Iris pigment epithelial cell (primary cell): Measurements from ENCODE around the gene GRM1.
"Not testable (repeated sequence)": the region's sequence is repeated elsewhere in the genome, so short reads cannot be mapped to it uniquely, and the experiment has no call there.

Experiments
- DNase-seq: peaks from one replicate; pipeline ENCODE4 v3.0.0-alpha.2; 2011; ENCODE audit warnings: low read depth

The GRM1 gene

GRCh38 chr6:146194434-146194833, 165.6 kb downstream of the GRM1 start:
- DNase-seq = no peak

DNA sequence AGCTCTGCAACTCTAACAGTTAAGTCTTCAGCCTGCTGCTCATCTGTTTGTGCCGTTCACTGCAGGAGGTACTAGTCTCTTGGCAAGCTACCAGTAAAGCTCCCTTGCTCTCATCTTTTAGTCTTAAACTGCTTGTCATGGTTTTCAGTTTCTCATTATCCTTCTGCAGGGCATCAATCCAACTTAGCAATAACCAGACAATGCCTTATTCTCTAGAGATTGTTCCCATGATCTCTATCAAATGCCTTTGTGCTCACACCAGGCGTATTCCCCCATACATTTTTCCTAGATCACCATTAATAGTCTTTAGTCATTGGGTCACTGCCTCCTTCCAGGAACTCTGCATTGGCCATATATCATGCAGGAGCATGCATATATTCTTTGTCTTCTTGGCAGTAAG, 171.3 kb downstream of the GRM1 start:
- peak; percentile 8 for DNase-seq

GRCh38 chr6:146202570-146202969, 173.7 kb downstream of the GRM1 start:
- DNase-seq = no peak

- no peak for DNase-seq
Measured at GRCh38 chr6:146209942-146210341, 181.1 kb downstream of the GRM1 start.

- no peak for DNase-seq
Measured at GRCh38 chr6:146210406-146211083, 181.7 kb downstream of the GRM1 start.

DNA sequence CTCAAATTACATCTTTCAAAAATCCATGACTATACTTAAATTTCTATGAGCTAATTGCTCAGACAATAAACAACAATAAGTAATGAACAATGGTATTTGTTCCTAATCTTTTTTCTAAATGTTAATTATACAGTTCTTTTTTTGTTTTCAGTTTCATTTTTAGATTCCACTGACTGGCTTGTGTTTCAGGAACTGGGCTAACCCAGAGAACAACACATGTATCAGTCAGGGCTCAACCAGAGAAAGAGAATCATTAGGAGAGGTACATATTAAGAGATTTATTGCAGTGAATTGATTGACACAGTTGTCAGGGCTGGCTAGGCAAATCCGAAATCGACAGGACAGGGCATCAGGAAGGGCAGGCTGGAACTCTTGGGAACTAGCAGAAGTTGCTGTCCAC, 182.8 kb downstream of the GRM1 start:
- no peak for DNase-seq

DNA sequence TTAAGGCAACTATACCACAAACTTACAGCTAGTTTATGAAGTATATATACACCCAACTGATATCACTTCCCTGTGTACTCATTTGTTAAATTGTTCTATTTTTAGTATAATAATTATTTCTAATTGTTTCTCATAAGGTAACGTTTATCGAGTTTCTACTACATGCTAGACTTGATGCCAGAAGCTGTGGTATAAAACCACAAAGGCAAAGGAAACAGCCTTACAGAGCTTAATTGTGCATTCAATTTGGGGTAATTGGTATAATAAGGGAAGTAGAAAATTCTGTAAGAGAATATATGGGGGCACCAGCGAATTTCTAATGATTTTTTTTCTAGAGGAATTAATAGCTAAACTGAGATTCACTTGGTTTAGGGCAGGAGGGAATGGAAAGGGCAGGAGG, 183.9 kb downstream of the GRM1 start:
- no peak for DNase-seq

DNA sequence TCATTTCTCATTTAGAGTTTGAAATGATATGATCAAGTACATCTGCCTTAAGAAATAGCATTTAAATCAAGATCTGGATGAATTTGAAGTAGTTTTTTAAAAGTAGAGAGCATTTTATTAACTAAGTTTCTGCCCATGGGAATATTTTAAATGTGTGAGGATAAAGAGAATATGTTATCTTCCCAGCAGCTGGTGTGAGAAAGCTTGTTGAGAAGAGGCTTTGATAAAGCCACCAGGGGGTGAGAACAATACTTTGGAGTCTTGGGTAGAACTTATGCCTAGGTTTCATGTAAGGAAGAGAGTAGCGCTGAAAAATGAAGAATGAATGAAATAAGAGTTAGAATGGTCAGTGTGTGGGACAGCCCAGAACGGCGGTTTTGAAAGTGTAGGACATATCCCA, 190.2 kb downstream of the GRM1 start:
- no peak for DNase-seq

- DNase-seq = no peak
Measured at GRCh38 chr6:146224449-146224848, 195.6 kb downstream of the GRM1 start.

- no peak for DNase-seq
Measured at GRCh38 chr6:146224988-146225387, 196.1 kb downstream of the GRM1 start.

DNA sequence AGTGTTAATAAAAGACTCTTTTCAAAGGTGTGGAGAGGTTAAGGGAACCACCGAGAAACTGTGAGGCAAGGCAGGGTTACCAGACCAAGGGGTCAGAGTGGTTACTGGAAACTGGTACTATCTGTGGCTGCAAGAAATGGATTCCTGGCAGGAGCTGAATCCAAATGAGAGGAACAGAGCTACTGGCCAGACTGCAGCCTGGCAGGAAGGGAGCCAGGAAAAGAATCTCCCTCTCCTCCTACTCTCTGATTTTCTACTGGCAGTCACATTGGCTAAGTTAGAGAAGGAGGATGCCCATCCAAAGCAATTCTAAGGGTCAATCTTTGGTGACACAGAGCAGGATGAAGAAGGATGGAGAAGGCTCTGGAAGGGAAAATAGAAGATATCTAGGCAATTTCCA, 211.5 kb downstream of the GRM1 start:
- DNase-seq = no peak

GRCh38 chr6:146240807-146241206, 211.9 kb downstream of the GRM1 start:
- no peak for DNase-seq

GRCh38 chr6:146243646-146244045, 214.8 kb downstream of the GRM1 start:
- not testable (repeated sequence) for DNase-seq

DNA sequence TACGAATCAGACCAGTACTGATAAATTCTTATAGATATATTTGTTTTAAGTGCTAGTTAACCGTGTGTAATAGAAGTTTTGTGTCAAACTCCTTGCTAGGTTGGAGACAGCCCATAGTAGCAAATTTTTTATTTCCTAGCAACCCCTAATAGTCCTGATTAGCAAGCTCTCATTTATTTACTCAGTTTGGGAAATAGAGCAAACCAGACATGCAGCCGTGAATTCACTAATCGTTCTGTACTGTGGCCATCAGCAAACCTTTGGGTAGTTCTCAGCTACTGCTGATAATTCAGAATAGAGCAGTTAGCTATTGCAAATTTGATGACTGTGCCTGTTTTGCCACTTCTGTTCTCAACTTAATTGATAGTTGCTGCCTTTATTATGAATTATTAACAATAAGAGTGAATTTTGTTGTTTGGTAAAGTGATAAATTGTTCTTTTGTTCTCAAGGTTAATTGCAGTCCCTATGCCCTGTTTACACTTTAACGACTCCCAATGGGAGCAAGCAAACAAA, 215.8 kb downstream of the GRM1 start:
- DNase-seq = no peak

DNA sequence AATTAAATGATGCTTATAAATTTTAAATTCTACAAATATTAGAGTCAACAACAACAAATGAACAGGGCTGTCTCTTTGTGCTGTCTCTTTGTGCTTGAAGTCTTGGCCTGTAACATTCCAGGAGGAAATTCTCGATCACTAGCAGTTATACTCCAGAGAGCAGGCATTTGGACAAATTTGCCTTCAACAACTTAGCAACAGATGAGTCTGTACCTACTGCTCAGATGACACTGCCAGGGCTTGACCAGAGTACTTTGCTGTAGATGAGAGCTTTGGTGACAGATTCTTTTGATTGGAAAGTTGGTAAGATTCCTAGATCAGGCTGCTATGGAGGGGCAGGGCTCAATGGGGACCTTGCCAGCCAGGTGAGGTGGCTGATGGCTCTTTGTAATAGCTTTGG, 217.2 kb downstream of the GRM1 start:
- DNase-seq = no peak

GRCh38 chr6:146253691-146254090, 224.8 kb downstream of the GRM1 start:
- DNase-seq = no peak

GRCh38 chr6:146258206-146258605, 229.3 kb downstream of the GRM1 start:
- DNase-seq = peak; percentile 16

DNA sequence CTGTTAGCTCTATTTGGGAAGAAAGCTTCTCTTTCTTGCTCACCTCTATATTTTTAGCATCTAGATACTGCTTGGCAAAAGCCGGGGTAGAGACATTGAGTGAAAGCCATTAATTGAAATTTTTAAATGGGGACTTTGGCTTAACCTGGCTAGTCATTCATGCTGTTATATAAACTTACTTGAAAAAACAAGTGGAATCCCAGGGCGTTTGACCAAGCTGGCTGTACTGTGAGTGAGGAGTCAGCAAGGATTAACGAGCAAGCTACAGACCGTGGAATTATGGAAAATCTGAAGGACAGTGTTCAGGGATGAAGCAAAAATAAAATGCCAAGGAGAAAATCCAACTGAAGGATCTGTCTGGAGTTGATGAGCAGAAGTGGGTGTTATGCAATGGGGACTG, 232.0 kb downstream of the GRM1 start:
- DNase-seq = no peak

- no peak for DNase-seq
Measured at GRCh38 chr6:146265056-146265455, 236.2 kb downstream of the GRM1 start.

DNA sequence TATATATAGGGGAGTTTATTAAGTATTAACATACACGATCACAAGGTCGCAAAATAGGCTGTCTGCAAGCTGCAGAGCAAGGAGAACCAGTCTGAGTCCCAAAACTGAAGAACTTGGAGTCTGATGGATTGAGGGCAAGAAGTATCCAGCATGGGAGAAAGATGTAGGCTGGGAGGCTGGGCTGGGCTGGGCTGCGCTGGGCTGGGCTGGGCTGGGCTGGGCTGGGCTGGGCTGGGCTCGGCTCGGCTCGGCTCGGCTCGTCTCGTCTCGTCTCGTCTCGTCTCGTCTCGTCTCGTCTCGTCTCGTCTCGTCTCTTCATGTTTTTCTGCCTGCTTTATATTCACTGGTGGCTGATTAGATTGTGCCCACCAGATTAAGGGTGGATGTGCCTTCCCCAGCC, 238.6 kb downstream of the GRM1 start:
- no peak for DNase-seq

GRCh38 chr6:146267946-146268345, 239.1 kb downstream of the GRM1 start:
- DNase-seq = no peak

DNA sequence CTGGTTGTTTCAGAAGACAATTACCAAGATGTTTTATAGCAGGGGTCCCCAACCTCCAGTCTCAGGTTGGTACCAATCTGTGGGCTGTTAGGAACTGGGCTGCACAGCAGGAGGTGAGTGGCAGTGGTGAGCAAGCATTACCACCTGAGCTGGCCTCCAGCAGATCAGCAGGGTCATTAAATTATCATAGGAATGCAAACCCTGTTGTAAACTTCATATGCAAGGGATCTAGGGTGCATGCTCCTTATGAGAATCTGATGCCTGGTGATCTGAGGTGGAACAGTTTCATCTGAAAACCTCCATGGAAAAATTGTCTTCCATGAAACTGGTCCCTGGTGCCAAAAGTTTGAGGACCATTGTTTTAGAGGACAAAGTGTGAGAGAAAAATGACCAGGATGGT, 240.6 kb downstream of the GRM1 start:
- DNase-seq = no peak

DNA sequence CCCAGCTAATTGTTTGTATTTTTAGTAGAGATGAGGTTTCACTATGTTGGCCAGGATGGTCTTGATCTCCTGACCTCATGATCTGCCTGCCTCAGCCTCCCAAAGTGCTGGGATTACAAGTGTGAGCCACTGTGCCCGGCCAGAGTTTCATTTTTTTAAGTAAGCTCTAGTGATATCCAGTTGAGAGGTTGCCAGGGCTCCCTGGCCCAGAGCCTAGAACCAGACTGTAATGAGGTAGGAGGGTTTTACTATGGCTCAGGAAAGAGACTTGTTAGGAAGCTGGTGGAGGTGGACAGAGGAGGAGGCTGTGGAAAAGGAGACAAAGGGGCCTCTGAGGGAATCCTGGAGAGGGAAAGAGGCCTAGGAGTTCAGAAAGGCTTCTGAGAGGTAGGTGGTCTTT, 242.3 kb downstream of the GRM1 start:
- peak; percentile 50 for DNase-seq

DNA sequence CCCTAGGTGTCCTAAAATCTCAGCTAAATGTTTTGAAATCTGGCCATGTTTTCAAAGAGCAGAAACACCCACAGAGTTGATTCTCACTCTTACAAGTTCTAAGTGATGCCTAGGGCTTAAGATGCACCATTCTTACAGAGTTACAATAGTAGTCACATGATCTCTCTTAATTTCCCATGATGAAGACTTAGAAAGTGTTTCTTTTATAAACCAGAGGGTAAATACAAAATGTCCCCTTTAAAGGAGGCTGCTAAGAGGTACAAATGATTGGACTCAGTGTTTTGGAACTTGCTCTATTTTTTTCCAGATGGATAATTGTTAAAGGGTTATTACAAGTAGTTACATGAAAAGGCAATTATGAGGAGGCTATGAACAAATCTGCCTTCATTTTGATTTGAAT, 244.6 kb downstream of the GRM1 start:
- DNase-seq = no peak
